ENCODE results near the gene RBM17.
A peak's percentile ranks its signal among the peaks of the same experiment; 100 is the strongest.

RBM17 gene

DNA sequence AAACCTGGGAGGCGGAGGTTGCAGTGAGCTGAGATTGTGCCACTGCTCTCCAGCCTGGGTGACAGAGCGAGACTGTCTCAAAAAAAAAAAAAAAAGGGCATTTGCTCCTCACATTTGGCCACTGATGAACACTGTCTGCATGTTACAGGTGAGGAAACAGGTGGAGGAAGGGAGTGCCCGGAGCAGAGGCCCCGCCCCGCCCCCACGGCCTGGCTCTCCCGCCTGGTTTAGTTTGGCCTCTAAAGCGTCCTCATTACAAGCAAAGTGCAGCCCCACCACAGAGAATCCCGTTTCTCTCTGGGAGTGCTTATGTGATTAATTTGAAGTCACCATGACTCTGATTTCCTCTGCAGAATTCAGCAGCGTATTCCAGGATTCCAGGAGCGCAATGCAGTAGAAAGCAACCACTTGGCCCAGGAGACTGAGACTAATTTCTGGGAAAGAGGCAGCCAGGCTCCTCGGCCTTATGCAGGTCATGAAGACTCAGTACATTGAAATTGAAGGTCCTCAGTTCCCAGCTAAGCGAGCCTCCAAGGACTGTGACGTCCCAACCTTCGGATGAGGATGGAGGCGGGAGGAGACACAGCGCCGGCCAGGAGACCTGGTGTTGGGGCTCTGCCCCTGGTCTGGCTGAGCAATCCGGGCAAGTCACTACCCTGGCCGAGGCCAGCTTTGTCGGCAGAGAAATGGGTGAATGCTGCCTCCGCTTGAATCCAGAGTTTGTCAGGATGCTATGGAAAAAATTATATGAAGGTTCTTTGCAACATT is 44.7 kb downstream of the RBM17 start:
- no peak for TF ChIP-seq ZFX (IDR thresholded peaks at IDR 0.05; ENCODE audit: borderline replicate concordance)
- TF ChIP-seq, protein P1, sequence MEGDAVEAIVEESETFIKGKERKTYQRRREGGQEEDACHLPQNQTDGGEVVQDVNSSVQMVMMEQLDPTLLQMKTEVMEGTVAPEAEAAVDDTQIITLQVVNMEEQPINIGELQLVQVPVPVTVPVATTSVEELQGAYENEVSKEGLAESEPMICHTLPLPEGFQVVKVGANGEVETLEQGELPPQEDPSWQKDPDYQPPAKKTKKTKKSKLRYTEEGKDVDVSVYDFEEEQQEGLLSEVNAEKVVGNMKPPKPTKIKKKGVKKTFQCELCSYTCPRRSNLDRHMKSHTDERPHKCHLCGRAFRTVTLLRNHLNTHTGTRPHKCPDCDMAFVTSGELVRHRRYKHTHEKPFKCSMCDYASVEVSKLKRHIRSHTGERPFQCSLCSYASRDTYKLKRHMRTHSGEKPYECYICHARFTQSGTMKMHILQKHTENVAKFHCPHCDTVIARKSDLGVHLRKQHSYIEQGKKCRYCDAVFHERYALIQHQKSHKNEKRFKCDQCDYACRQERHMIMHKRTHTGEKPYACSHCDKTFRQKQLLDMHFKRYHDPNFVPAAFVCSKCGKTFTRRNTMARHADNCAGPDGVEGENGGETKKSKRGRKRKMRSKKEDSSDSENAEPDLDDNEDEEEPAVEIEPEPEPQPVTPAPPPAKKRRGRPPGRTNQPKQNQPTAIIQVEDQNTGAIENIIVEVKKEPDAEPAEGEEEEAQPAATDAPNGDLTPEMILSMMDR (IDR thresholded peaks at IDR 0.05): no peak

DNA sequence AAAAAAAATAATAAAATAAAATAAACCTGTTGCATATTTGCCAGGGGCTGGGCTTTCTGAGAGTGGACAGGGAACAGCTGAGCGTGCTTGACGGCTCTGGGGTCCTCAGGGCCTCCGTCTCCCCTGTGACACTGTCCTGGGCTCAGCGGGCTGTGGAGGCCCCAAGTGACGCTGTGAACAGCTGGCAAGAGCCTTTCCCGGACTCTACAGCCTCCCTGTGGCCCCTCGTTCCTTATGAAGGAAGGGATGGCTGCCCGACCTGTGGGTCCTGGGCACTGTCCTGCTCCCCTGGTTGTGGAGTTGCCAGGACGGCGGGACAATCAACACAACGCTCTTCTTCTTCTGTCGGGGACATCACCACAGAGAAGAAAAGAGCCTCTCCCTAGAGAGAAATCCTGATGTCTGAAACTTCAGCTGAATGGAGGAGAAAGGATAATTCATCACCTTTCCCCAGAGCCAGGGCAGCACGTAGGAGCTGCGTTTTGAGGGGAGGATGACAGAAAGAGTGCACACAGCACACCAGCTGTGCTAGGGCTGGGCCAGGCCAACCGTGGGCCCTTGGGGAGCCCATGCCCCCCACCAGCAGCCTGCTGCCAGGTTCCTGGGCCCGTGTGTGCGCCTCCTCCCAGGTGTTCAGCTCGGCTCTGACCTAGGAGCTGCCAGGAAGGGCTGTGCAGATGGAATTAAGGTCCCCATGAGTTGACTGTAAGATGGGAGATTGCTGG is 45.4 kb downstream of the RBM17 start:
- H3K27ac ChIP-seq: no peak overlapping the region
- TF ChIP-seq, protein P1 (IDR thresholded peaks at IDR 0.05): no peak

More for the DNA sequence above, 44.7 kb downstream of the RBM17 start:
- H3K27ac ChIP-seq: no peak overlapping the region

DNA sequence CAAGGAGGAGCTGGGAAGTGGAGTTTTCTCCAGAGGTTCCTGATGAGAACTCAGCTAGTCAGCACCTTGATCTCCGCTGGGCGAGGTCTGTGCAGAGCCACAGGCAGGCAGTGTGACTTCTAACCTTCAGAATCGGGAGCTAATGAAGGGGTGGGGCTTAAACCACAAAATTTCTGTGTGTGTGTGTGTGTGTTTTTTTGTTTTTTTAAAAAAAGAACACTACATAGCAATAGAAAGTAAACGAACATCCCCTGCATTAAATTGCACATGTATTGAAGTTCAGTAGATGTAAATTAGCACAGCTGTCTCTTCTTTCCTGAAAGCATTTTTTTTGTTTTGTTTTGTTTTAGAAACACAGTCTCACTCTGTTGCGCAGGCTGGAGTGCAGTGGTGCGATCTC is 46.2 kb downstream of the RBM17 start:
- no peak for TF ChIP-seq ZFX (IDR thresholded peaks at IDR 0.05; ENCODE audit: borderline replicate concordance)
- TF ChIP-seq, protein P1 (IDR thresholded peaks at IDR 0.05): no peak
- H3K27ac ChIP-seq: no peak overlapping the region

DNA sequence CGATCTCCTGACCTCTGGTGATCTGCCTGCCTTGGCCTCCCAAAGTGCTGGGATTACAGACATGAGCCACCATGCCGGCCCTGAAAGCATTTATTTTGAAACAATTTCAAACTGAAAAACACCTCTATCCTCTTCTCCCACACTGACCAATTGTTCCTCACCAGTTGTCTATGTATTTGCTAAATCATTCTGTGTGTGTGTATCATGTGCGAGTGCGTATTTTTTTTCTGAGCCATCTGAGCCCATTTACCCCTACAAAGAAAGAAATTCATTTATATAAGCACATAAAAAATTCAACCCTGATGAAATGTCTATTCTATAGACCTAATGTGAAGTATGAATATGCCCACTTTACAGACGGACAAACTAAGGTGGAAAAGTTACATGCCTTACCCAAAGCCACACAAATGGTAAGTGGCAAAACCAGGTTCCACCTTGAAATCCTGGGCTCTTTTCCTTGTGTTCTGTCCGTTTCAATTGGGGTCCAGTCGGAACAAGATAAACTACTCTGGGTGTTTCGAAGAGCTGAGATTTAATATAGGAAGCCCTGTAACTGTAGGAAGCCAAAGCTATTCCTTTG is 46.8 kb downstream of the RBM17 start:
- no peak overlapping the region for H3K27ac ChIP-seq
- TF ChIP-seq, protein P1 (IDR thresholded peaks at IDR 0.05): no peak
- TF ChIP-seq ZFX (IDR thresholded peaks at IDR 0.05; ENCODE audit: borderline replicate concordance): no peak

DNA sequence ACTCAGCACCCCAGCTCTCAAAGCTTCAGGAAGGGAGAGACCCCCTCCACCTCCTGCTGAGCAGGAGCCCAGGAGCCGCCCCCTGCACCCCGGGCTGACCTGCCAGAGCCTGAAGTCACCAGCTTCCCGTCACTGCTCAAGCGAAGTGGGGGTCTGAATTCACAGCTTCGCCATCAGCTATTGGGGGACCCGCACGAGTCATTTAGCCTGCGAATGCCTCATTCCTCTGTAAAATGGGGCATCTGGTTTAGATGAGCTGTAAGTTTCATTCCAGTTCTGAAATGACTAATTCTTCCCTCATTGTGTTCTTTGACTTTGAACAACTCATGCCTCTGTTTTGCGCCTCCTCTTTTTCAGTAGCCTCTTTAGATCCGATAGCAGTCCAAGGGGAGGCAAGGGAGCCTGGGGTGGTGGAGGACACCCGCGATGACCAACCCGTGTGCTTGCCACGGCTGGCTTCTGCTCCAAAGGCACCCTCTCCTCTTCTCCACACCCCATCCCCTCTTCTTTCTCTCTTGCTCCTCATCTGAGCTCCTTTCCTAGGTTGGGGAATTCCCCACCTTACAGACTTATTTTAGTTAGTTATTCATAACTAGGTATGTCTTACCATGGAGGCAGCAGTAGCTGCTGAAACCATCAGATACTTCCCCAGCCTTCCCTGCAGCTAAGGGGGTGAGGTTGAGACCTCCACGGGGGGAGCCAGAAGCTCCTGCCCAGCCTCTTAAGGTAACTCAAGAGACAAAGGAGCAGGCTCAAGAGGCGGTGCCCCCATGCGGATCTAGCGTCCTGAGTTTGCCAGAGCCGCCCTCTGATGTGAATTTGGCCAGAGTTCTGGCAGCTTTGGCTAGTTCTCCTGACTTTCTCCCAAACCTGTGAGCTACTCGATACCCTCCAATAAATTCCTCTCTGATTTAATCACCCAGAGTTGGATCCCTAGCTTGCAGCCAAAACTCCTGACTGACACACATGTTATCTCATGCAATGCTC is 47.7 kb downstream of the RBM17 start:
- H3K27ac ChIP-seq: no peak overlapping the region

DNA sequence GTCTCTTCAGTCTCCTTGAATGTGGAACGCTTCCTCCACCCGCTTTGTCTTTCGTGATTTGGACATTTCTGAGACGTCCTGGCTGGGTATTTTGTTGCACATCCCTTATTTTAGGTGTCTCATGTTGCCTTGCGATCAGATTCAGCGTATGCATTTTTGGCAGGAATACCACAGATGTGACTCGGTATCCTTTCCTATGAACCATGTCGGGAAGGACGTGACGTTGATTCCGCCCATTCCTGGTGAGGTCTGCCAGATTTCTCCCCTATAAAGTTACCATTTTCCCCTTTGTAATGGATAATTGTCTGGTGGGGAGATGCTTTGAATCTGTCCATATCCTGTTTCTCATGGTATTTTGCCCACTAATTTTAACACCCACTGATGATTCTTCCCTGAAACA is 49.6 kb downstream of the RBM17 start:
- TF ChIP-seq, protein P1 (IDR thresholded peaks at IDR 0.05): no peak
- no peak for TF ChIP-seq ZFX (IDR thresholded peaks at IDR 0.05; ENCODE audit: borderline replicate concordance)
- no peak overlapping the region for H3K27ac ChIP-seq

More for the DNA sequence above, 47.7 kb downstream of the RBM17 start:
- TF ChIP-seq, protein P1 (IDR thresholded peaks at IDR 0.05): 0 out of 2 replicates have a peak, but pooled peaks have one; percentile 6
- no peak for TF ChIP-seq ZFX (IDR thresholded peaks at IDR 0.05; ENCODE audit: borderline replicate concordance)

All from 22Rv1 (cell line).